GM18507 (cell line): ENCODE data around the gene TNK2.
"Not testable (repeated sequence)": the region's sequence is repeated elsewhere in the genome, so short reads cannot be mapped to it uniquely, and the experiment has no call there.

Experiments
- DNase-seq: peaks from one replicate; pipeline ENCODE4 v3.0.0; 2011; ENCODE audit warnings: low read depth; ENCODE audit not compliant: insufficient read length; ENCODE audit errors: extremely low spot score
- FAIRE-seq: peaks from 2 replicates; lab custom pipeline; 2011; peaks lifted over from hg19 to GRCh38; lab: Jason Lieb, UNC

Gene TNK2

DNA sequence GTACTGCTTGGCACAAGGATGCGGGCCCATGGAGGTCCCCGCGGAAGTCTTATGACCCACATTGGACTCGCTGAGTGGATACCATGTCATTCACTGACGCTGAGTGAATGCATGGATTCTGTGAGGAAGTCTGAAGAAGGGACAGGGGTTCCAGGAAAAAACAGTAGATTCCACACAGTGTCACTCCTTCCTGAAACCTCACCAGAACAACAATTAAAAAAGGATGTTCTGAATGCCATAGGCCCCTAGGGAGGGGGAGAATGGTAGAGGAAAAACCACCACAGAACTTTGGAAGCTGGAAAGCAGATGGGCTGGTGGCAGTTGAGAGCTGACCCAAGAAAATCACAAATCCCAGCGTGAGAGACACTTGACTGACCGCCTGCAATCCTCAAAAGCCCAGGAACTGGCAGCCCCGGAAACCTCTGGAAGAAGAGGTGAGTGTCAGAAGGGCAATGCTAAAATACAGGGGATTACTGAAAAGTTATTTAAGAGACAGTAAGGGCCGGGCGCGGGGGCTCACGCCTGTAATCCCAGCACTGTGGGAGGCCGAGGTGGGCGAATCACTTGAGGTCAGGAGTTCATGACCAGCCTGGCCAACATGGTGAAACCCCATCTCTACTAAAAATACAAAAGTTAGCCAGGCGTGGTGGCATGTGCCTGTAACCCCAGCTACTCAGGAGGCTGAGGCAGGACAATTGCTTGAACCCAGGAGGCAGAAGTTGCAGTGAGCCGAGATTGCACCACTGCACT is 6.3 kb downstream of the TNK2 start:
- FAIRE-seq, result not testable (repeated sequence)

DNA sequence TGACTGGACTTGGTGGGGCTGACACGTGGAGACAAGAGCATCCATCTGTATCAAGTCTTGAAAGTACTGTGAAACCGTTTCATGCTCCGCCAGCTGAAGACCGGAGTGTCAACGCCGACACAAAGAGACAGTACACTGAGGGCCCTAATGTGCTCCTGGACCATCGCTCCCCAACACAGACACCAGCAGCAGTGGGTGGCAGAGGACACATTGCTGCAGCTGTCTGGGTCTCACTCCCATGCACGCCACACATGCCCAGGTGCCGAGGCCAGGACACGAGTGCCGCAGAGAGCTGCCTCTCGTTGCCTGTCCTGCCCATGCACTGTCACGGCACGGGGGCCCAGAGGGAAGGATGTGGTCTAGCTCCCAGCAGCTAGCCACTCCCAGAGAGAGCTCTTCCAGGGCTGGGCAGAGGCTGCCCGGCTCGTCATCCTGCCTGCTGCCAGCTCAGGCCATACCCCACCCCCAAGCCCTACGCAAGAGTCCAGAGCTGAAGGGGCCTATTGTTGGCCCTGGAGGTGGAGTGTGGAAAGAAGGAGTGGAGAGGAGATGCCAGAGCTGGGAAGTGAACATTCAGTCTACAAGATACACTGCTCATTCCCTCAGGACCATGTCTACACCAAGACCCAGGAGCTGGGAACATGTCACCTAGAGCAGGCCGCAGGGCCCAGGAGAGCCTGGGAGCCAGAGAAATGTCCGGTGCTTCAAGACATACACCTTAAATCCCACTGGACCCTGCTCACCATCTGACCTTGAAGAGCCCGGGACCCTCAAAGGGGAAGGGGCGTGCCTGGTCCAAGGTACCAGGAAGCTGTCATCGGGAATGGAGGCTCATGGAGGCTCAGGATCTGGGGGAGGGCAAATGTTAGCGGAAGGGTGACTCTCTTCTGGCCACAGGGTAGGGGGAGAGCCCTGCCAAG is 7.7 kb downstream of the TNK2 start:
- DNase-seq (no peak), FAIRE-seq (peak; percentile 74)

More for the DNA sequence above, 6.3 kb downstream of the TNK2 start:
- DNase-seq, result not testable (repeated sequence)

DNA sequence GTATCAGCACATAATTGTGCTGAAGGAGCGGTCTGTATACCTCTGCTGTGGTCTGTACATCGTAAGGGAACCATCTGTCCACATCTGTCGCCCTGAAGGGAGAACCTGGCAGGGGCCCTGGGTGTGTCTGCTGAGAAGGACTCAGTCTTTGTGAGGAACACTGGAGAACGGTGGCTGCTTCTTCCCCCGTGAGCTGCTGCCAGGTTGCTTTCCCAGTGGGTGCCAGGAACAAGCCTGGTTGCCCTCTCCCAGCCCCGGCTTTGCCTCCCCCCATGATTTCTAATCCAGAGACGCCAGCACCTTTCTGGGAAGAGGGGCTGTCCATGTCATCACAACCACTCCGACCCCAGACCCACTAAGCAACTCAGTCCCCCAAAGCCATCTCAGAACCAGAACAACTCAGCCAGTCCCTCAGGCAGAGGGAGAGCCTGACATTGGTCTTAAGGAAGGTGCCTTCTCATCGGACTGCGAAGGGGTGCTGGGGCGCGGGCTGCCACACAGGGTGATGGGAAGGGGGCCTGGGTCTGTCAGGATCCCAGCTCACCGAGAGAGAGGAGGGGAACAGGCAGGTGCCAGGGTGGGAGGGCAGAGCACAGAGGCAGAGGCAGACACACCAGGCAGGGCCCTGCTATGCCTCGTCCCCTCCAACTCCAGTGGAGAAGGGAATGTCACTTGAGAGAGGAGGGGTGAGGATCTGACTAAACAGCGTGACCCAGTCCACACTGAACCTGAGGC is 8.5 kb downstream of the TNK2 start:
- FAIRE-seq (no peak), DNase-seq (no peak)

GRCh38 chr3:195897853-195898415 is 10.4 kb downstream of the TNK2 start:
- FAIRE-seq, result no peak
- DNase-seq, result no peak

GRCh38 chr3:195897081-195897852 is 11.1 kb downstream of the TNK2 start:
- no peak for DNase-seq

GRCh38 chr3:195896361-195897080 is 11.8 kb downstream of the TNK2 start:
- no peak for FAIRE-seq
- no peak for DNase-seq

More at GRCh38 chr3:195897081-195897852, 11.1 kb downstream of the TNK2 start:
- FAIRE-seq, result no peak

GRCh38 chr3:195895861-195896360 is 12.4 kb downstream of the TNK2 start:
- DNase-seq, result no peak
- FAIRE-seq, result peak; percentile 31

- FAIRE-seq (no peak), DNase-seq (no peak)
Observed at GRCh38 chr3:195895078-195895860, 13.1 kb downstream of the TNK2 start.

- DNase-seq (no peak), FAIRE-seq (no peak)
Observed at GRCh38 chr3:195893916-195894465, 14.4 kb downstream of the TNK2 start.

DNA sequence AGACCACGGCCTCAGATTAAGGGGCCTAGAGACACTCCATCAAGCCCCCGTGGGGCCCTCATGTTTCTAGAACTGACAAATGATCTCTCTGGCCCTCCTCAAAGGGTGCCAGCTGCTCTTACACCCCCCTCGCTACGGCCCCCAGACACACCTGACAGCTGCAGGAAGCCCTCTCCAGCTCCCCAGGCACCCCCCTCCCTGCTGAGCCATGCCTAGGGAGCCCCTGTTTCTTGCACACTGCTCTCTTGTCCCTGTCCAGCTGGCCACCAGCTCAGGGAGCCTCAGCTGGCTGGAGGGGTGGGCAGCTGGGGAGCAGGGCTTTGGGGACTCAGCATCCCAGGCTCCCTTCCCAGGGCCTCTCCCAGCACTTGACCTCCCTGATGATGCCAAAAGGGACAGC is 14.8 kb downstream of the TNK2 start:
- FAIRE-seq, result no peak

GRCh38 chr3:195893044-195893395 is 15.3 kb downstream of the TNK2 start:
- DNase-seq (no peak), FAIRE-seq (no peak)

More for the DNA sequence above, 14.8 kb downstream of the TNK2 start:
- DNase-seq, result no peak

- FAIRE-seq (no peak), DNase-seq (no peak)
Observed at GRCh38 chr3:195892105-195893043, 16.0 kb downstream of the TNK2 start.

DNA sequence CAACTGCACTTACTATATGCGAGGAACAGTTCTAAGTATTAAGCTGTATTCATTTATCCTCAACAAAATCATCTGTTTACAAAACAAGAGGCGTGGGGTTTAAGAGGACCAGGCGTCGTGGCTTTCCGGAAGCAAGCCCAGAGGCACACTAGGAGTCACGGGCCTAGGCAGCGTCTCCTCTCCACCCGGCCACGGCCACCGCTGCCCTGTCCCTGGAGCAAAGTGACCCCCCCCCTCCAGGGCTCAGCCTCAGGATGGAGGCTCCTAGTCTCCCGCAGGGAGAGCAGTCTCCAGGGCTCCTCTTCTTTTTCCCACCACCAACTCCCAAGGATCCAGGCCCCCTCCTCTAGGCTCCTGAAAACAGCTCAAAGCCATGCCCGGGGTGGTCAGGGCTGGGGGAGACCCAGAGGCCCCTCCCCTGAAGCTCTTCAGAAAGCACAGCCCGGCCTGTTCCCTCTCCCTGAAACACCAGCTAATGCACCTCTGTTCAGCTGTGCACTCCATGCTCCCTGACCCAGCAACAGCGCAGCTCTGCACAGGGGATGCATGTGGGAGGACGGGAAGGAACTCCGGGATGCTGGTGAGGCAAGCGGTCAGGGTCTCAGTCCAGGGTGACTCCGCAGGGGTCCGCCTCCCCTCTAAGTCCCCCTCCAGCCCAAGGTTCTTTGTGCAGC is 16.8 kb downstream of the TNK2 start:
- DNase-seq (no peak), FAIRE-seq (no peak)

DNA sequence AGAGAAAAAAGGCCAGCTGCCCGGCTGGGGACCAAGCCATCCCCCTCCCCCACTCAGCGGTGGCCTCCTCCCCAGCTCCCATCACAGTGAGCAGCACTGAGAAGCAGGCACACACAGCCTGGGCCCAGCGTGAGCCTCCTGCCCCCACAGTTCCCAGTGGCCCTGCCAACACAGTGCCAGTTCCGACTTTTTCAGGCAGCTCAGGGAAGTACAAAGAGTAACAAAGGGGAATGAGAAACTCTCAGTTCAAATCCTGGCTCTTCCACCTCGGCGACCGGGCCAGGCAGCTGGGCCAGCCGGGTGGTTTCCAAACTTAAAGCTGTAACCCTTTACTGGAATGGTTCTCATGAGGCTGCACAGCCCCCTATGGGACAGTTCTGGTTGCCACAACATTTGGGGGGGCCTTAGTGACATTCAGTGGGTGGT is 18.5 kb downstream of the TNK2 start:
- no peak for FAIRE-seq
- DNase-seq, result no peak

GRCh38 chr3:195888981-195889869 is 19.1 kb downstream of the TNK2 start:
- FAIRE-seq, result no peak
- no peak for DNase-seq
